ENCODE results near the gene ARTN. TPM values are rescaled to one million over a fixed set of nuclear protein-coding genes. Genes with fewer than 3 reads are reported as not detected.

The ARTN gene
- polyA plus RNA-seq, 1 donor from 2014 or later = not detected

DNA sequence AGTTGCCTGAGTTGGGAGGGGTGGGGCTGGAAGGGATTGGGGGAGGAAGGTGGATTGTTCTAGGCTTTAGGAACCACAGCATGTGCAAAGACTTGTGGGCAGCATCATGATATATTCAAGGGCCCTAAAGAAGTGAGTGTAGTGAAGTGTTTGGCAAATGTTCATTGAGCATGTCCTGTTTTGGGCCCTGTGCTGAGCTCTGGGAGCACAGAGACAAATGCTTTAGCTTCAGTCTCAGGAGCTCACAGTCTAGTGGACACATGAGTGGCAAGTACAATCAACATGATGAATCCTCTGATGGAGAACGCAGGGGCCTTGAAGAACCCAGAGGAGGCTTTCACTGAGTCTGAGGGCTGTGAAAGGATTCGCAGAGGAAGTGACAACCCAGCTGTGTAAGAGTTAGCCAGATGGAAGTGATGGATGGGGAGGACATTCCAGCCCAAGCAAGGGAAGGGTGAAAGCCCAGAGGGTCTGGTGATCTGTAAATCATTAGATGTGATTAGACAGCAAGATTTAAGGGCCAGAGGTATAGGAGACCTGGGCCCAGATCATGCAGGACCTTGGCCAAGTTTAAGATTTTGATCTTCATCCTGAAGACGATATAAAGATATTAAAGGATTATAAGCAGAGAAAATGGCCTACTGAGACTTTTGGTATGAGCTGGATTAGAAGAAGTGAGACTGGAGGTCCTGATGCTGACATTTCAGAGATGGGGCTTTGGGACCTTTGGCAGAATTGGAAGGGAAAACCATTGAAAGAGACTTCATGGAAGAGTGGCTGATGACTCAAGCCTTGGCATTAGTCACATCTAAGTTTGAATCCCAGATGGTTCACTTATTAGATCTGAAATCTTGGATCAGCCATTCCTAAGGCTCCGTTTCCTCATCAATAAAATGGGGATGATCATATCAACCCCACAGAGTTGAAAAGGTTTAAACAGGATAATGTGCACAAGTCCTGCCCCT is 17.7 kb downstream of the ARTN start:
- peak overlapping the region in 2 of 3 donors; percentile 37 to 80 for H3K27ac Mint-ChIP-seq
- H3K4me1 Mint-ChIP-seq = peaks cover 12 to 16% (median 12%) of the 10 kb centered on the region in 3 donors
- no peak overlapping the region for H3K4me3 Mint-ChIP-seq
- peaks cover 3% of the 10 kb centered on the region for H3K36me3 Mint-ChIP-seq
- H3K9me3 Mint-ChIP-seq = no peaks in the 10 kb centered on the region
- no peaks in the 10 kb centered on the region for H3K27me3 Mint-ChIP-seq

DNA sequence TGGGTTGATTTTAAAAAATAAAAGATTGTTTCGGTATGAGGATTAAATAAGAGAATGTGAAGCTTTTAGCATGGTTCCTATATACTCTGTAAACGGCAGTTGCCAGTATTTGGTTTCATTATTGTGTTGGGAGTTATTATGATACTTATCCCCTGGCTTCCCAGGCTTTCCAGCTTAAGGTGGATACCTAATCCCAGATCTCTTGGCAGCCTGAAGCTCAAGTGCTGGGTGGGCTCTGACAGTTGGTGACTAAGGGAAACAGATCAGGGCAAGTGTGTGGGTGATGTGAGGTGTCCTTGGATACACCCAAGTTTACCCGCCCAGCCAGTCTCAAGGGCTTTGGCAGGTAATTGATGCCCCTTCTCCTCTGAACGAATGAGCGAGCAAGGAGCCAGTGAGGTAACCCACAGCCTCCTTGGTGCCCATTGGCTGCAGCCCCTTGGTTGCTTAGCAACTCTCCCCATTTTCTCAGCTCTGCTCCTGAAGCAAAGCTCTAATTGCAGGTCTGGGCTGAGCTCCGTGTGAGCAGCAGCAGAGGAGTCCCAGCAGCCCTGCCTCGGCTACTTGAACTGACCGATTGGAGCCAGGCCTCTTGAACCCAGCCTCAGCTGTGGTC is 19.2 kb downstream of the ARTN start:
- H3K4me1 Mint-ChIP-seq = peaks cover 7 to 12% (median 11%) of the 10 kb centered on the region in 3 donors

DNA sequence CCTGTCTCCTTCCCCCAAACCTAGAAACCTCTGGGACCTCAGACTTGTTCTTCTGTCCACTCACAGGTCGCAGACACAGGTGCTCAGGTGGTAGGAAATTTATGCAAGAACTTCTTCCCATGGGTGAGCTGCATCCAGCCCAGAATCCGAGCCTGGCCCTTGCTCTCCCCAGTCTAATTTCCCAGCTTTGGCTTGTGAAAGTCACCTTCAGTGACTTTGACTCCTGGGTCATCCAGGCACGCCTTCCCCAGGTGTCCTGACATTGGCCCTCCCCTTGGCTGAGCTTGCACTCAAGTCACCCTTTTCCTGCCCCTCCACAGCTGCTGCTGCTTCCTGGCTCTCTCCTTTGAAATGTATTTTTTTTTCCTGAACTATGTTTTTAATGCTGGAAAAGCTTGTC is 19.8 kb downstream of the ARTN start:
- no peak overlapping the region for H3K4me3 Mint-ChIP-seq

More for the DNA sequence above, 19.2 kb downstream of the ARTN start:
- Mint-ChIP-seq H3K9me3 (no peaks in the 10 kb centered on the region), H3K36me3 (peaks cover 3% of the 10 kb centered on the region), H3K27ac (no peak overlapping the region), H3K4me3 (no peak overlapping the region), H3K27me3 (no peaks in the 10 kb centered on the region)

DNA sequence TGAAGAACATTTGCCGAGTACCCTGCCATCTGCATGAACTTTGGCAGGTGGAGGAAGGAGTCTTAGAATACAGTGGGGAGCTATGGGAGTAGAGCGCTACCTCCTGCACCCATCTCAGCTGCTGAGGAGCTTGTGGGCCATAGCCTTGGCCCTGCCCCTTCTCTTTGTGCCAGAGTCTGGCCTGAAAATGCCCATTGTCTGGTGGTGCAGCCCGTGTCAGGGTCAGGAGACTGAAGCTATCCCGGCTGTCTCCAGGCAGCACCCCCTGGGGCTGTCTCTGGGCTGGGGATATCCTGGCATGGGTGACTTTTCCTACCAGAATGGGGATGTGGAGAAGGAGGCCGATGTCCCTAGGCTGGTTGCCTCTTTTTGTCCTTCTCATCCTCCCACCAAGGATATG is 20.4 kb downstream of the ARTN start:
- no peaks in the 10 kb centered on the region for H3K27me3 Mint-ChIP-seq
- peaks cover 3% of the 10 kb centered on the region for H3K36me3 Mint-ChIP-seq
- H3K4me1 Mint-ChIP-seq = peaks cover 0 to 6% (median 6%) of the 10 kb centered on the region in 3 donors
- H3K4me3 Mint-ChIP-seq = no peak overlapping the region
- no peak overlapping the region for H3K27ac Mint-ChIP-seq
- no peaks in the 10 kb centered on the region for H3K9me3 Mint-ChIP-seq

More for the DNA sequence above, 19.8 kb downstream of the ARTN start:
- peaks cover 3% of the 10 kb centered on the region for H3K36me3 Mint-ChIP-seq
- no peaks in the 10 kb centered on the region for H3K9me3 Mint-ChIP-seq
- no peaks in the 10 kb centered on the region for H3K27me3 Mint-ChIP-seq
- peaks cover 4 to 10% (median 8%) of the 10 kb centered on the region in 3 donors for H3K4me1 Mint-ChIP-seq
- no peak overlapping the region for H3K27ac Mint-ChIP-seq

DNA sequence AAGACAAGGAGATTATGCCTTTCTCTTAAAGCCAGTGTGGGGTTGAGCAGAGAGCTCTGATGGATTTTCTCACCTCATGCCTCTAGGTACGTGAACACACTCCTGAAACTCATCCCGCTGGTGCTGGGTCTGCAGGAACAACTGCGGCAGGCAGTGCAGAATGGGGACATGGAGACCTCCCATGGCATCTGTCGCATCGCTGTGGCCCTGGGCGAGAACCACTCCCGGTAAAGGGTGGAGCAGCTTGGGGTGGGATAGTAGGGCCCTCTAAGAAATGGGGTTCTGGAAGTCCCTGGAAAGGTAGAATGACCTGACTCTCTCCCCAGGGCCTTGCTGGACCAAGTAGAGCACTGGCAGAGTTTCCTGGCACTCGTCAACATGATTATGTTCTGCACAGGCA is 22.6 kb downstream of the ARTN start:
- Mint-ChIP-seq H3K4me1 (no peaks in the 10 kb centered on the region), H3K27ac (no peak overlapping the region), H3K27me3 (no peaks in the 10 kb centered on the region)

DNA sequence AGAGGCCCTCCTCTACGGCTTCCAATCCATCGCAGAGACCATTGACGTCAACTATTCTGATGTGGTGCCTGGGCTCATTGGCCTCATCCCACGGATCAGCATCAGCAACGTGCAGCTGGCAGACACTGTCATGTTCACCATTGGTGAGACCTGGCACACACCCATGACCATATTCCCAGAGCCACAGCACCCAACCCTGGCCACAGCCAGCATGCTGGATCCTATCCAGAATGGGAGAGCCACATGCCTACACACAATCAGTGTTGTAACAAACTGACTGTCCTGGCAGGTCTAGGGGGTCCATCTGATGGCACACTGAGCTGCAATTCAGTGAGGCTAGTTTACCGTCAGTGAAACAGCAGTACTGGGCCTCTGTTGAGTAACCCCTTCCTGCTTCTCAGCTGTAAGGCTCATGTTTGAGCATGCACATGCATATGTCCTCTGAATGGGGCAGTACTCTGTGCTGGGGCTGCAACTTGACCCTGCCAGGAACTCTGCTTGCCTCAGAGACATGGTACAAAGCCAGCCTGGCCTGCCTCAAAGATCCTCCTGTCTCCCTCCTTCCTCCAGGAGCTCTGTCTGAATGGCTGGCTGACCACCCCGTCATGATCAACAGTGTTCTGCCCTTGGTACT is 23.9 kb downstream of the ARTN start:
- no peaks in the 10 kb centered on the region for H3K4me1 Mint-ChIP-seq
- no peaks in the 10 kb centered on the region for H3K9me3 Mint-ChIP-seq
- H3K36me3 Mint-ChIP-seq = peaks cover 2% of the 10 kb centered on the region
- H3K4me3 Mint-ChIP-seq = no peak overlapping the region
- no peaks in the 10 kb centered on the region for H3K27me3 Mint-ChIP-seq
- H3K27ac Mint-ChIP-seq = peak overlapping the region in 1 of 3 donors; percentile 14

More for the DNA sequence above, 22.6 kb downstream of the ARTN start:
- no peaks in the 10 kb centered on the region for H3K9me3 Mint-ChIP-seq
- peaks cover 2% of the 10 kb centered on the region for H3K36me3 Mint-ChIP-seq
- H3K4me3 Mint-ChIP-seq = no peak overlapping the region

DNA sequence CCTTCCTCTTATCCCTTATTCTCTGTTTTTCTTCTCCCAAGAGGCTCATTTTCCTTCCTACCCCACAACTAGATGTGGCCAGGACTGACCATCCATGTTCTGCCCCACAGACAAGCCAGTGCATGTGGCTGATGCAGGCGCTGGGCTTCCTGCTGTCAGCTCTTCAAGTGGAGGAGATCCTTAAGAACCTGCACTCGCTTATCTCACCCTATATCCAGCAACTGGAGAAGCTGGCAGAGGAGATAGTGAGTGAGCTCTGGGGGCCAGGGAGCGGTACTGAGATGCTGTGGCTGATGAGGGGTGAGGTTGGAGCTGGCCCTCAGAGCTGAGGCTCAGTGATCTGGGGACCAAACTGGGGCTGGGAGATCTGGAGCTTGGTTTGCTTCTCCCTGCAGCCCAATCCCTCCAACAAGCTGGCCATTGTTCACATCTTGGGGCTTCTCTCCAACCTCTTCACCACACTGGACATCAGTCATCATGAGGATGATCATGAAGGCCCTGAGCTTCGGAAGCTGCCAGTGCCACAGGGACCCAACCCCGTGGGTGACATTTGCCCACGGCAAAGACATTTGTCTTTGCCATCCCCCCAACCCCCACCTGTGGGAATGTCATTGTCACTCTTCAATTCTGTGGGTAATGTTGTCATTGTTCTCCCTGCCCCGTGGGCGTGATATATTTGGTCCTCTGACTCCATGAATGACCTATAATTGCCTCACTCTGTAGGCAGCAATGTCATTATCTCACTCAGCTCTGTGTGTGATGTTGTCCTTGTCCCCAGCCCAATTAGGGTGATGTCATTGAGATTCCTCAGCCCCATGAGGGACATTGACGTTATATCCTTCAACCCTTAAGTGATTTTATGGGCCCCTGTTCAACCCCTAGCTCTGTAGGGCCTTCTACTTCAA is 25.0 kb downstream of the ARTN start:
- H3K27ac Mint-ChIP-seq = no peak overlapping the region
- peaks cover 2% of the 10 kb centered on the region for H3K36me3 Mint-ChIP-seq
- no peaks in the 10 kb centered on the region for H3K9me3 Mint-ChIP-seq
- H3K27me3 Mint-ChIP-seq = no peaks in the 10 kb centered on the region
- H3K4me3 Mint-ChIP-seq = no peak overlapping the region
- H3K4me1 Mint-ChIP-seq = no peaks in the 10 kb centered on the region

DNA sequence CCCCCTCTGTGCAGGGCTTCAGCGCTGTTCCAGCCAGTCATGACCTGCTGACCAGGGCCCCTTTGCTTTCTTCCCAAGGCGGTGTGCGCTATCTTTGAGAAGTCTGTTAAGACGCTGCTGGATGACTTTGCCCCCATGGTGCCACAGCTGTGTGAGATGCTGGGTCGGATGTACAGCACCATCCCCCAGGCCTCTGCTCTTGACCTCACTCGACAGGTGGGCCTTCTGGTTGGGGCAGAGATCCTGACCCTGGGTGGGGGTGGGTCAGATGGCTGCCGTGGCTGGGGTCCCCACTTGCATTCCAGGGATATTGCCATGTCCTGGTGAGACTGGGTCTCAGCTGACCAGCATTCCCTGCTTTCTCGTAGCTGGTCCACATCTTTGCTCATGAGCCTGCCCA is 27.2 kb downstream of the ARTN start:
- Mint-ChIP-seq H3K4me3 (no peak overlapping the region), H3K27ac (no peak overlapping the region), H3K4me1 (no peaks in the 10 kb centered on the region), H3K36me3 (peaks cover 2% of the 10 kb centered on the region), H3K27me3 (no peaks in the 10 kb centered on the region), H3K9me3 (no peaks in the 10 kb centered on the region)

DNA sequence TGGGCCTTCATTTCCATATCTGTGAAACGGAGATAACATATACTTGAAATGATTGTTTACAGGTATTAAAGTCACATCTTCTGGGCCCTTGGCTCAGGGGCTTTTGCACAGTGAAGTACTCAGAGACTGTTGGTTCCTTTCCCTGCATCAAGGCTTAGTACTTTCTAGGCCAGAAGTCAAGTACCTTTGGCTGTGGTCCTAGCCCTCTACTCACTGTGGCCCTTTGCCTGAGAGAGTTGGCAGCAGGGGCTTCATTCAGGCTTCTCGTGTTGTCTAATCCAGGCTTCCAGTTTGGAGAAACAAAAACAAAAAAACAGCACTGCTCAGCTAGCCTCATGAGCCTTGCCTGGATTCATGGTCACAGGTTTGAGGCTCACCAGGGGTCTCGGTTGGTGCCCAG is 28.1 kb downstream of the ARTN start:
- H3K27me3 Mint-ChIP-seq = no peaks in the 10 kb centered on the region
- no peaks in the 10 kb centered on the region for H3K9me3 Mint-ChIP-seq
- H3K4me3 Mint-ChIP-seq = no peak overlapping the region
- peaks cover 2% of the 10 kb centered on the region for H3K36me3 Mint-ChIP-seq
- H3K4me1 Mint-ChIP-seq = no peaks in the 10 kb centered on the region
- H3K27ac Mint-ChIP-seq = no peak overlapping the region

DNA sequence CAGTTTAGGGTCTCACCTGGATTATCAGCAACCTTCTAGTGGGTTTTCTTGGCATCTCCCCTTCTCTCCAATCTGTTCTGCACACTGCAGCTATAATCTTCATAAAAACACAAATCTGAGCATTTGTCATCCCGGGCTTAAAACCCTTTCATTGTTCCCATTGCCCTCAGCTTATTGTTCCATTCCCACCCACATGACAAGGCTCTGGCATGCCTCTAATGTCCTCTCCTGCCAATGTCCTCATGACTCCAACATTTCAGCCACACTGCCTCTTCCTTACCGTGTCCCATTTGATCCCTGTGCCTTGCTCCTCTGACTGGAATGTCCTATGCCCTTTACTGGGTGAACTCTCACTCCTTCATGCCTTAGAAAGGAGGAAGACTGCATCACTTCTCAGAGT is 28.7 kb downstream of the ARTN start:
- Mint-ChIP-seq H3K9me3 (no peaks in the 10 kb centered on the region), H3K4me1 (no peaks in the 10 kb centered on the region), H3K36me3 (peaks cover 2% of the 10 kb centered on the region), H3K27me3 (no peaks in the 10 kb centered on the region), H3K4me3 (no peak overlapping the region), H3K27ac (peak overlapping the region in 1 of 3 donors; percentile 19)

DNA sequence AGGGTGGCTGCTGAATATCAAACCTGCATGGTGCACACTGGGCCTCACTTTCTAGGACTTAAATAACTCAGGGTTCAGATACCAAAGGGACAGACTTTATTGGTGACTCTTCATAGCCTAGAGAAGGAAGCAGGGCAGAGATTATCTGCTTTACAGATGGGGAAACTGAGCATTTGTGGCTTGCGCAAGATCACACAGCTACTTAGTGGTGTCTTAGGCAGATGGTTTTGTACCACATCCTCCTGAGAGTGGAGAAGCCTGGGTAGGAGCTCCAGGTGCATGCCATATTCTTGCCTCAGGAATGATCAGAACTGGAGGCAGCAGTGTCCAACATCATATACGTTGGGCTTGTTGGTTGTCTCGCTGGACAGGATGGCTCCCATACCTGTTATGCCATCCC is 29.4 kb downstream of the ARTN start:
- Mint-ChIP-seq H3K4me1 (no peaks in the 10 kb centered on the region), H3K4me3 (no peak overlapping the region), H3K27me3 (no peaks in the 10 kb centered on the region), H3K27ac (no peak overlapping the region), H3K36me3 (peaks cover 2% of the 10 kb centered on the region), H3K9me3 (peaks cover 0 to 2% (median 0%) of the 10 kb centered on the region in 3 donors)

DNA sequence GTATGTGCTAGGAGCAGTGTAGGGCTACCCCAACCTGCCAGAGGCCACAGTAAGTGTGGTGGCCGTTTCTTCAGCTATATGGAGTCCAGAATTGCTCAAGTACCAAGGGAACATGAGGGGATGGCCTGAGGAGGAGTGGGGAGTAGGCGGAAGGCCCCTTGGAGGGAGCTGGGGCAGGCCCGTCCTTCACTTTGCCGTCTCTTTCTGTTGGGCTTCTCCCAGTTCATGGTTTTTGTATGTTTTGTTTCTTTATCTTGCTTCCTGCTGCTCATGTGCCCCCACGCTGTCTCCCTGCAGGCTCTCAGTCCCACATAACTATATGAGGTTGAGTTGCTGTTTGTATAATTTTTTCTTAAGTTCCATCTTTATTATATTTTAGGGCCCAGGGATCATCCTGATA is 30.3 kb downstream of the ARTN start:
- Mint-ChIP-seq H3K27me3 (no peaks in the 10 kb centered on the region), H3K4me1 (no peaks in the 10 kb centered on the region), H3K4me3 (no peak overlapping the region), H3K9me3 (peaks cover 0 to 2% (median 0%) of the 10 kb centered on the region in 3 donors), H3K27ac (no peak overlapping the region), H3K36me3 (peaks cover 4% of the 10 kb centered on the region)

DNA sequence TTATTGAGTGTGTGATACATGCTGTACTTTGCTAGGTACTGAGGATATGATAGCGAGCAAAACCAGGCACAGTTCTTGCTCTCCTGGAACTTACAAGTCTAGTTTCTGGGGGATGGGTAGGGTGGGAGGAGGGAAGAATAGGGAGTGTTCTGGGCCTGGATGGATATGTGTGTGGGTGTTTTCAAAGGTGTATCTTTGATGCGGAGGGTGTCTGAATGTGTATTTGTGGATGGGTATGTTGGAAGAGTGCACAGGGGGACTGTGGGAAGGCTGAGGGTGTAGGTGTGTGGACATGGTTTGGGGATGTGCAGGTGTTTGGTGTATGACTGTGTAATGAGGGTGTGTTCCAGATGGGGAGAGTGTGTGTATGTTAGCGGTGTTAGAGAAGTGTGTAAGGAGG is 31.7 kb downstream of the ARTN start:
- H3K27ac Mint-ChIP-seq = no peak overlapping the region
- peaks cover 0 to 2% (median 0%) of the 10 kb centered on the region in 3 donors for H3K9me3 Mint-ChIP-seq
- H3K27me3 Mint-ChIP-seq = no peaks in the 10 kb centered on the region
- no peak overlapping the region for H3K4me3 Mint-ChIP-seq
- H3K4me1 Mint-ChIP-seq = peaks cover 3 to 8% (median 5%) of the 10 kb centered on the region in 3 donors
- H3K36me3 Mint-ChIP-seq = peaks cover 4% of the 10 kb centered on the region

DNA sequence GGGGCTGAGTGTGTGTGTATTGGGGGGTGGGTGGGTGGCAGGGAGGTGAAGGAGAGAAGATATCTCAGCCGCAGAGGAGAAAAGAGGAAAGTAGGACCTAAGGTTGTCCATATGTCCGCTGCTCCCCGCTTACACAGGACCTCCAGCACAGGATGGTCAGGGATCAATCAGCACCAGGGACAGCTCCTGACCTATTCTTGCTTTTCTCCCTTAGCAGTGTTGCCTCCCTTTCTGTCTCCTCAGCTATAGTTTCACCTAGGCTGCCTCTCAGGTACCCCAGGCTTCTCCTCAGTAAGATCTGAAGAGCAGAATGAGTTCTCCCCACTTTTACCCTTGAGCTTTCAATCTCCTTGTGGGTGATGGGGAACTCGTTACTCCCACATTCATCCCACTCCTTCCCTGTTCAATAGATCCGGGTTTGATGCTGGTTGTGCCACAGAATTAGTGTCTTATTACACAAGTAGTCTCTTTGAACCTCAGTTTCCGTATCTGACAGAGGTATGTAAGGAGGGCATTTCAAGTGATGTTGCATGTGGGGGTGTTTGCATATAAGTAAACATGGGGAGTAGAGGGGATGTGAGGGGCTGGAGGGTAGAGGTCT is 34.8 kb downstream of the ARTN start:
- no peak overlapping the region for H3K27ac Mint-ChIP-seq
- H3K4me3 Mint-ChIP-seq = peak overlapping the region in 1 of 4 donors; percentile 39
- H3K9me3 Mint-ChIP-seq = peaks cover 0 to 2% (median 0%) of the 10 kb centered on the region in 3 donors
- peaks cover 7 to 16% (median 8%) of the 10 kb centered on the region in 3 donors for H3K4me1 Mint-ChIP-seq
- H3K27me3 Mint-ChIP-seq = no peaks in the 10 kb centered on the region
- H3K36me3 Mint-ChIP-seq = peaks cover 2% of the 10 kb centered on the region

Data from IgD-negative memory B cell (primary cell).